CD4-positive, alpha-beta T cell treated with Interleukin-12 subunit alpha and Interleukin-12 subunit beta, for 1 hour (primary cell): ENCODE data around the gene GPAT3.
"Not testable (repeated sequence)": the region's sequence is repeated elsewhere in the genome, so short reads cannot be mapped to it uniquely, and the experiment has no call there.

Source experiments
- DNase-seq: peaks from one replicate; pipeline ENCODE4 v3.0.0-alpha.2; 2020

Gene GPAT3

GRCh38 chr4:83535520-83536361, at the start of gene GPAT3:
Gene GPAT3, plus strand, starts transcription at chr4:83536108. Its CDS starts 515 bp downstream, at chr4:83536623.
- DNase-seq: peak; percentile 54

GRCh38 chr4:83486457-83487129, 49.3 kb upstream of the GPAT3 start:
- no peak for DNase-seq

GRCh38 chr4:83489711-83490326, 46.1 kb upstream of the GPAT3 start:
- no peak for DNase-seq

GRCh38 chr4:83490876-83491450, 44.9 kb upstream of the GPAT3 start:
- peak; percentile 51 for DNase-seq

GRCh38 chr4:83496085-83496917, 39.6 kb upstream of the GPAT3 start:
- DNase-seq: not testable (repeated sequence)

- no peak for DNase-seq
Measured at GRCh38 chr4:83498187-83498586, 37.7 kb upstream of the GPAT3 start.

GRCh38 chr4:83501671-83502070, 34.2 kb upstream of the GPAT3 start:
- DNase-seq: not testable (repeated sequence)

GRCh38 chr4:83503974-83504373, 31.9 kb upstream of the GPAT3 start:
- peak; percentile 40 for DNase-seq

- DNase-seq: no peak
Measured at GRCh38 chr4:83504503-83504902, 31.4 kb upstream of the GPAT3 start.

GRCh38 chr4:83504996-83505395, 30.9 kb upstream of the GPAT3 start:
- no peak for DNase-seq

- DNase-seq: peak; percentile 66
Measured at GRCh38 chr4:83509156-83509585, 26.7 kb upstream of the GPAT3 start.

- no peak for DNase-seq
Measured at GRCh38 chr4:83510442-83510841, 25.5 kb upstream of the GPAT3 start.

- DNase-seq: no peak
Measured at GRCh38 chr4:83516042-83516772, 19.7 kb upstream of the GPAT3 start.

- DNase-seq: no peak
Measured at GRCh38 chr4:83522239-83522638, 13.7 kb upstream of the GPAT3 start.

GRCh38 chr4:83527671-83528070, 8.2 kb upstream of the GPAT3 start:
- DNase-seq: no peak

- no peak for DNase-seq
Measured at GRCh38 chr4:83536362-83537272, 709 bp downstream of the GPAT3 start.

- DNase-seq: no peak
Measured at GRCh38 chr4:83542225-83542624, 6.3 kb downstream of the GPAT3 start.

GRCh38 chr4:83546786-83547185, 10.9 kb downstream of the GPAT3 start:
- no peak for DNase-seq

- DNase-seq: peak; percentile 33
Measured at GRCh38 chr4:83548151-83548905, 12.4 kb downstream of the GPAT3 start.

- DNase-seq: no peak
Measured at GRCh38 chr4:83552083-83552482, 16.2 kb downstream of the GPAT3 start.
